Activated CD8-positive, alpha-beta T cell treated with anti-CD3 and anti-CD28 coated beads for 36 hours (primary cell): ENCODE data around the gene PCMT1. TPM values are rescaled to one million over a fixed set of nuclear protein-coding genes. Genes with fewer than 3 reads are reported as not detected.
"Not testable (repeated sequence)": the region's sequence is repeated elsewhere in the genome, so short reads cannot be mapped to it uniquely, and the experiment has no call there.

Source experiments
- ATAC-seq: fragments of 200-7000 bp; cut with Tn5 transposase; one replicate; pipeline ENCODE4 v1.10.0; 2021; ENCODE audit warnings: mild to moderate bottlenecking, moderate library complexity
- CTCF ChIA-PET: fragments of 350-600 bp; sonication (Branson Sonifier 250); formaldehyde crosslinking; loops from one replicate; lab custom pipeline; 2021; ENCODE audit warnings: antibody characterized with exemption; lab: Charles Lee
- POLR2A ChIA-PET: fragments of 350-600 bp; sonication (Branson Sonifier 250); formaldehyde crosslinking; loops from one replicate; lab custom pipeline; 2021; ENCODE audit warnings: antibody characterized with exemption; lab: Charles Lee
- DNase-seq: peaks from one replicate; pipeline ENCODE4 v3.0.0-alpha.2; 2020
- H3K27ac Mint-ChIP-seq: one replicate; pipeline ENCODE4 v1.8.0; 2021; ENCODE audit warnings: mild to moderate bottlenecking, mixed read lengths
- H3K27me3 Mint-ChIP-seq: one replicate; pipeline ENCODE4 v1.8.0; 2021; ENCODE audit warnings: mixed read lengths
- H3K36me3 Mint-ChIP-seq: one replicate; pipeline ENCODE4 v1.8.0; 2021; ENCODE audit warnings: low read depth, mixed read lengths
- H3K4me1 Mint-ChIP-seq: one replicate; pipeline ENCODE4 v1.8.0; 2021; ENCODE audit warnings: low read depth, mixed read lengths
- H3K4me3 Mint-ChIP-seq: one replicate; pipeline ENCODE4 v1.8.0; 2021; ENCODE audit warnings: mild to moderate bottlenecking, moderate library complexity, mixed read lengths
- H3K9me3 Mint-ChIP-seq: one replicate; pipeline ENCODE4 v1.8.0; 2021; ENCODE audit warnings: mixed read lengths
- intact Hi-C: fragments of 100-400 bp; cut with micrococcal nuclease; formaldehyde crosslinking; loops from one replicate; pipeline ENCODE4 v1.10.0; 2022
- total RNA-seq, 2 experiments: library from RNA; stranded (reverse); gene quantifications; one replicate each; pipeline ENCODE4 v1.2.3, GENCODE V29; 2021
- TF ChIP-seq, protein P1 (sequence below): fragments of 200-600 bp; IDR thresholded peaks from one replicate; pipeline ENCODE4 v1.8.0; 2022; ENCODE audit warnings: antibody characterized with exemption, mild to moderate bottlenecking

Gene PCMT1
- total RNA-seq, 2 experiments from 2014 or later: 97.3 to 102 TPM

DNA sequence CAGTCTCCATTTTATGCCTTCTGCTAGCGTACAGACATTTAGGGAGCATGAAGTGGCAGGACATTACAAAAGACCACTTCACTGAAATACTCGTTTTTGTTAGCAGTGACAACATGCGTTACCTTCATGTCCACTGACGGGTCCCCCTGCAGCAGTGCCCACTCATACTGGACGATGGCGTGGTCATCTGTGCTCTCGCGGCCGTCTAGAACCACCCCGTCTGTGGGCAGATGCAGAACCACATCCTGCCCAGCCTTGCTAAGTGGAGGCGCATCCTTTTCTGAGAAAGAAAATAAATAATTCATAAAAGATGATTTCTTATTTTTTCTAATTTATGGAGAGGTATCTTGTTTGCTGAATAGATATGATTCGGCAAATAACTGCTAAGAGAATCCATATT lies 103.3 kb downstream of the PCMT1 start:
- H3K4me3 Mint-ChIP-seq: no peak overlapping the region
- ATAC-seq: no peak
- H3K27ac Mint-ChIP-seq: no peak overlapping the region
- intact Hi-C loops: no loop called here
- H3K27me3 Mint-ChIP-seq: peaks cover 17% of the 10 kb centered on the region
- H3K9me3 Mint-ChIP-seq: no peaks in the 10 kb centered on the region
- H3K4me1 Mint-ChIP-seq: peaks cover 7% of the 10 kb centered on the region
- CTCF ChIA-PET: interaction anchor here (0.7 to 2.0 kb wide), 3 partner anchors 13 to 164 kb away, joined by 3 to 4 read pairs (median 3); no protein-coding TSS in a partner anchor
- DNase-seq: no peak
- POLR2A ChIA-PET: no interaction called here
- no peaks in the 10 kb centered on the region for H3K36me3 Mint-ChIP-seq
- TF ChIP-seq, protein P1, sequence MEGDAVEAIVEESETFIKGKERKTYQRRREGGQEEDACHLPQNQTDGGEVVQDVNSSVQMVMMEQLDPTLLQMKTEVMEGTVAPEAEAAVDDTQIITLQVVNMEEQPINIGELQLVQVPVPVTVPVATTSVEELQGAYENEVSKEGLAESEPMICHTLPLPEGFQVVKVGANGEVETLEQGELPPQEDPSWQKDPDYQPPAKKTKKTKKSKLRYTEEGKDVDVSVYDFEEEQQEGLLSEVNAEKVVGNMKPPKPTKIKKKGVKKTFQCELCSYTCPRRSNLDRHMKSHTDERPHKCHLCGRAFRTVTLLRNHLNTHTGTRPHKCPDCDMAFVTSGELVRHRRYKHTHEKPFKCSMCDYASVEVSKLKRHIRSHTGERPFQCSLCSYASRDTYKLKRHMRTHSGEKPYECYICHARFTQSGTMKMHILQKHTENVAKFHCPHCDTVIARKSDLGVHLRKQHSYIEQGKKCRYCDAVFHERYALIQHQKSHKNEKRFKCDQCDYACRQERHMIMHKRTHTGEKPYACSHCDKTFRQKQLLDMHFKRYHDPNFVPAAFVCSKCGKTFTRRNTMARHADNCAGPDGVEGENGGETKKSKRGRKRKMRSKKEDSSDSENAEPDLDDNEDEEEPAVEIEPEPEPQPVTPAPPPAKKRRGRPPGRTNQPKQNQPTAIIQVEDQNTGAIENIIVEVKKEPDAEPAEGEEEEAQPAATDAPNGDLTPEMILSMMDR: no peak

DNA sequence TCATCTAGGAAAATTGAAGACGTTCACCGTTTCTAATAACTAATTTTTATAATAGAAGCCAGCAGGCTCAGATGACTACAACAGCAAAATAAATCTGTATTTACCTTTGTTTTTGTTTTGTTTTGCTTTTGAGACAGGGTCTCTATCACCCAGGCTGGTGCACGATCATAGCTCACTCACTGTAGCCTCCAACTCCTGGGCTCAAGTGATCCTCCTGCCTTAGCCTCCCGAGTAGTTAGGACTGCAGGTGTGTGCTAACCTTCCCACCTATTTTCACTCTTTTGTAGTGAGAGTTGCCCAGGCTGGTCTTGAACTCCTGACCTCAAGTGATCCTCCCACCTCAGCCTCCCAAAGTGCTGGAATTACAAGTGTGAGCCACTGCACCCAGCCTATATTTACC lies 104.5 kb downstream of the PCMT1 start:
- intact Hi-C loops, ATAC-seq, H3K27ac Mint-ChIP-seq, H3K4me1 Mint-ChIP-seq, H3K36me3 Mint-ChIP-seq, DNase-seq, H3K9me3 Mint-ChIP-seq, H3K4me3 Mint-ChIP-seq, POLR2A ChIA-PET: not testable (repeated sequence)
- CTCF ChIA-PET: interaction anchor here (2.0 kb wide), 1 partner anchor 11 kb away, joined by 4 read pairs; no protein-coding TSS in a partner anchor
- peaks cover 17% of the 10 kb centered on the region for H3K27me3 Mint-ChIP-seq

DNA sequence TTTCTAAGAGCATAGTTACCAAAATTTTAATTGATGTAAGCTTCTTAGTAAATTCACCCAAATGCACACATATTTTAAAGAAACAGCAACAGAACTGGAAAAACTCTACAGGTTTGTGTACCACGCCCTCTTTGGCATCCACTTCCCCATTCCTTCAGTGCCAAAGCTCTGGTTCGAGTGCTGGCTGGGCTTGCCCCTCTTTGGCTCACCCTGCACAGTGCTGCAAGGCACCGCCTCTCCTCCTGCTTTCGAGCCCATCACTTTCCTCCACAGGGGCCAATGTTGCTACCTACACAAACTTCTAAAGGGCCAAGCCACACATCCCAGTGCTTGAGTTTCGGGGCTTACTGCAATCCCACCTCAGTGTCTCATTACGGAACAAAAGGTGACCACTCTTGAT lies 105.0 kb downstream of the PCMT1 start:
- no peak for DNase-seq
- TF ChIP-seq, protein P1: no peak
- H3K36me3 Mint-ChIP-seq: no peaks in the 10 kb centered on the region
- POLR2A ChIA-PET: no interaction called here
- intact Hi-C loops: no loop called here
- H3K9me3 Mint-ChIP-seq: no peaks in the 10 kb centered on the region
- no peak overlapping the region for H3K4me3 Mint-ChIP-seq
- no peak overlapping the region for H3K27ac Mint-ChIP-seq
- H3K4me1 Mint-ChIP-seq: peaks cover 7% of the 10 kb centered on the region
- no peak for ATAC-seq
- H3K27me3 Mint-ChIP-seq: peaks cover 20% of the 10 kb centered on the region
- CTCF ChIA-PET: interaction anchor here (2.0 kb wide), 1 partner anchor 11 kb away, joined by 4 read pairs; no protein-coding TSS in a partner anchor

DNA sequence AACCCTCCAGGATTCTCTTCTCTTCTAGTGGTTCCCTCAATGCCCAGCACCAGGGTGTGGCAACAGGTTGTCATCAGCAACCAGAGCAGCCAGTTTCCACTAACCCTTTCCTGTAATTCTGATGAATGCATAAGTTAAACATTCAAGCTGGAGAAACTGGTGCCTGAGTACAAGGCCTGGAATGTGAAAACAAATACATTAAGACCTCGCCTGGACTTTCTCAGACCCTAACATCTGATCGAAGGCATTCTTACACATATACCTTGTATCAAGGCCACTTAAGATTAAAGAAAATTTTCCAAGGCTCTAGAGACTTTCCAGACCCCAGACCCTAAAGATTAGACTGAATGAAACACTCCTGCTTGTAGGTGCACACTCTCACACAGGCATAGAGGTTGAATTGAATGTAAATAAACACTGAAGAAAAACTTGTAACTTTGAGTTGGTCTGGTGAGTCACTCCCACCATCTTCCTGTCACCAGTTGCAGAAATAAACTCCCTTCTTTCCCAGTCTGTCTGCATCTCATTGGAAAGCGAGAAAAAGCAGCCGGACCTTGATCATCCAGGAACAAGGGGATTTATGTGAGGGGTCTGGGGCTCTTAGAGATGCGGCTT lies 105.6 kb downstream of the PCMT1 start:
- POLR2A ChIA-PET: no interaction called here
- intact Hi-C loops: no loop called here
- CTCF ChIA-PET: interaction anchor here (1.9 kb wide), 1 partner anchor 8 kb away, joined by 5 read pairs; no protein-coding TSS in a partner anchor

DNA sequence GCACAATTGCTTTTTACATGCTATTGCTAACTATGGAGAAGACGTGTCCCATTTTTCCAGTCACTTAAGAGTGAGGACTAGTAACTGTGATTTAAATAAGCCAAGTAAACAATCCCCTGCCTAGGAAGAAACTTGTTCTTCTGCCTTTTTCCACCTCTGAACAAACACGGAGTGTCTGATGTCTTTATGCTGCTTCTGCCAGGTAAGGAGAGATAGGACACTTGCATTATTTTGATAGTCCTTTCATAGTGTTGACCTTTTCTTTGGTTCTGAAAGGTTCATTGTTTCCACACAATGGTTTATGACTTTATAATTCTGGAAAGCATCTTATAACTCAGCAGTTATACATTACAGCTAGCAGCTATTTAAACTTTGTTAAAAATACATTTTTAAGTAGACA lies 106.2 kb downstream of the PCMT1 start:
- peaks cover 7% of the 10 kb centered on the region for H3K4me1 Mint-ChIP-seq
- ATAC-seq (no peak), DNase-seq (no peak)
- POLR2A ChIA-PET: no interaction called here
- CTCF ChIA-PET: interaction anchor here (0.7 to 1.9 kb wide), 3 partner anchors 9 to 19 kb away, joined by 3 to 5 read pairs (median 5); no protein-coding TSS in a partner anchor
- H3K4me3 Mint-ChIP-seq: no peak overlapping the region
- H3K27me3 Mint-ChIP-seq: peaks cover 25% of the 10 kb centered on the region
- H3K27ac Mint-ChIP-seq: no peak overlapping the region
- intact Hi-C loops: no loop called here
- TF ChIP-seq, protein P1: no peak
- H3K36me3 Mint-ChIP-seq: no peaks in the 10 kb centered on the region
- no peaks in the 10 kb centered on the region for H3K9me3 Mint-ChIP-seq

More for the DNA sequence above, 105.6 kb downstream of the PCMT1 start:
- H3K4me1 Mint-ChIP-seq: peaks cover 7% of the 10 kb centered on the region
- no peak overlapping the region for H3K27ac Mint-ChIP-seq
- TF ChIP-seq, protein P1: no peak
- H3K9me3 Mint-ChIP-seq: no peaks in the 10 kb centered on the region
- ATAC-seq (no peak), DNase-seq (no peak)
- H3K27me3 Mint-ChIP-seq: peaks cover 20% of the 10 kb centered on the region
- no peak overlapping the region for H3K4me3 Mint-ChIP-seq
- H3K36me3 Mint-ChIP-seq: no peaks in the 10 kb centered on the region
